ENCODE results near the gene AHDC1. TPM values are rescaled to one million over a fixed set of nuclear protein-coding genes. Genes with fewer than 3 reads are reported as not detected.

Gene AHDC1
- total RNA-seq, 1 experiment from 2014 or later: 33.7 TPM

- H3K27ac ChIP-seq (ENCODE audit: low read depth, low read length): no peak overlapping the region
- no peak overlapping the region for H3K4me3 ChIP-seq (replicated peaks in 1 of 2; ENCODE audit: low read depth in 1 of 2, low read length in 2 of 2)
- intact Hi-C loops (cut with micrococcal nuclease): no loop called here
- H2AFZ ChIP-seq (ENCODE audit: low read depth, low read length, poor library complexity, severe bottlenecking): peak overlapping the region; percentile 69
- DNase-seq (ENCODE audit: low read depth, low spot score) (no peak), ATAC-seq (no peak)
- H3K4me2 ChIP-seq (ENCODE audit: low read length): no peak overlapping the region
- no peaks in the 10 kb centered on the region for H3K79me2 ChIP-seq (ENCODE audit: insufficient read depth, low read length)
- CTCF ChIA-PET: no interaction called here
- POLR2A ChIA-PET: no interaction called here
- no peaks in the 10 kb centered on the region for H3K36me3 ChIP-seq (ENCODE audit: control insufficient read depth in 1 of 2, insufficient read depth in 2 of 2, low read length in 2 of 2)
- no peaks in the 10 kb centered on the region for H3K9me3 ChIP-seq (ENCODE audit: control insufficient read depth in 1 of 2, insufficient read depth in 1 of 2, low read depth in 1 of 2, low read length in 2 of 2)
- no peaks in the 10 kb centered on the region for H3K9me2 ChIP-seq (ENCODE audit: insufficient read depth)
- H3K4me1 ChIP-seq (ENCODE audit: control insufficient read depth in 1 of 2, insufficient read depth in 2 of 2, low read length in 2 of 2): peaks cover 19 to 55% of the 10 kb centered on the region in 2 experiments
- TF ChIP-seq SRF (IDR thresholded peaks at IDR 0.05; ENCODE audit: low read depth) (no peak), SP1 (IDR thresholded peaks at IDR 0.05; ENCODE audit: low read depth) (0 out of 2 replicates have a peak, but pooled peaks have one; percentile 12)
- BruUV-seq (replicated peaks): no TSS peak
- H3K27me3 ChIP-seq (ENCODE audit: insufficient read depth, low read length): no peaks in the 10 kb centered on the region
- no peak overlapping the region for H3K9ac ChIP-seq (ENCODE audit: low read length)
- RAD21 ChIA-PET (ENCODE audit: low non-redundant PET in 1 of 2, low total read pairs in 2 of 2, uncharacterized antibody in 2 of 2, unreplicated experiment in 2 of 2): no interaction called here
- no peaks in the 10 kb centered on the region for H4K20me1 ChIP-seq (ENCODE audit: insufficient read depth)
Measured at GRCh38 chr1:27652111-27652864, 48.3 kb upstream of the AHDC1 start.

GRCh38 chr1:27650539-27651175, 46.7 kb upstream of the AHDC1 start:
- H3K79me2 ChIP-seq (ENCODE audit: insufficient read depth, low read length): no peaks in the 10 kb centered on the region
- intact Hi-C loops (cut with micrococcal nuclease): no loop called here
- peak overlapping the region; percentile 90 for H2AFZ ChIP-seq (ENCODE audit: low read depth, low read length, poor library complexity, severe bottlenecking)
- ChIA-PET CTCF (interaction anchor here (1.0 kb wide), 1 partner anchor 29 kb away, joined by 6 read pairs; no protein-coding TSS in a partner anchor), RAD21 (ENCODE audit: low non-redundant PET in 1 of 2, low total read pairs in 2 of 2, uncharacterized antibody in 2 of 2, unreplicated experiment in 2 of 2) (no interaction called here), POLR2A (no interaction called here)
- peak overlapping the region; percentile 61 for H3K27ac ChIP-seq (ENCODE audit: low read depth, low read length)
- ATAC-seq: peak; percentile 93
- H3K27me3 ChIP-seq (ENCODE audit: insufficient read depth, low read length): no peaks in the 10 kb centered on the region
- peak overlapping the region; percentile 47 for H3K9ac ChIP-seq (ENCODE audit: low read length)
- no TSS peak for BruUV-seq (replicated peaks)
- no peaks in the 10 kb centered on the region for H3K36me3 ChIP-seq (ENCODE audit: control insufficient read depth in 1 of 2, insufficient read depth in 2 of 2, low read length in 2 of 2)
- H3K4me3 ChIP-seq (replicated peaks in 1 of 2; ENCODE audit: low read depth in 1 of 2, low read length in 2 of 2): peak overlapping the region in 1 of 2 experiments; percentile 19; a peak in 1 of 4 replicates
- peaks cover 16 to 43% of the 10 kb centered on the region in 2 experiments for H3K4me1 ChIP-seq (ENCODE audit: control insufficient read depth in 1 of 2, insufficient read depth in 2 of 2, low read length in 2 of 2)
- no peaks in the 10 kb centered on the region for H3K9me3 ChIP-seq (ENCODE audit: control insufficient read depth in 1 of 2, insufficient read depth in 1 of 2, low read depth in 1 of 2, low read length in 2 of 2)
- H3K4me2 ChIP-seq (ENCODE audit: low read length): peak overlapping the region; percentile 64
- peak; percentile 68 for DNase-seq (ENCODE audit: low read depth, low spot score)
- no peaks in the 10 kb centered on the region for H3K9me2 ChIP-seq (ENCODE audit: insufficient read depth)
- H4K20me1 ChIP-seq (ENCODE audit: insufficient read depth): no peaks in the 10 kb centered on the region
- TF ChIP-seq, protein P1, sequence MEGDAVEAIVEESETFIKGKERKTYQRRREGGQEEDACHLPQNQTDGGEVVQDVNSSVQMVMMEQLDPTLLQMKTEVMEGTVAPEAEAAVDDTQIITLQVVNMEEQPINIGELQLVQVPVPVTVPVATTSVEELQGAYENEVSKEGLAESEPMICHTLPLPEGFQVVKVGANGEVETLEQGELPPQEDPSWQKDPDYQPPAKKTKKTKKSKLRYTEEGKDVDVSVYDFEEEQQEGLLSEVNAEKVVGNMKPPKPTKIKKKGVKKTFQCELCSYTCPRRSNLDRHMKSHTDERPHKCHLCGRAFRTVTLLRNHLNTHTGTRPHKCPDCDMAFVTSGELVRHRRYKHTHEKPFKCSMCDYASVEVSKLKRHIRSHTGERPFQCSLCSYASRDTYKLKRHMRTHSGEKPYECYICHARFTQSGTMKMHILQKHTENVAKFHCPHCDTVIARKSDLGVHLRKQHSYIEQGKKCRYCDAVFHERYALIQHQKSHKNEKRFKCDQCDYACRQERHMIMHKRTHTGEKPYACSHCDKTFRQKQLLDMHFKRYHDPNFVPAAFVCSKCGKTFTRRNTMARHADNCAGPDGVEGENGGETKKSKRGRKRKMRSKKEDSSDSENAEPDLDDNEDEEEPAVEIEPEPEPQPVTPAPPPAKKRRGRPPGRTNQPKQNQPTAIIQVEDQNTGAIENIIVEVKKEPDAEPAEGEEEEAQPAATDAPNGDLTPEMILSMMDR (IDR thresholded peaks at IDR 0.05 in 2 of 3, conservative IDR thresholded peaks at IDR 0.05 in 1 of 3; ENCODE audit: borderline replicate concordance in 1 of 3, insufficient read depth in 1 of 3, low read depth in 2 of 3, low read length in 2 of 3): no peak
- peak; percentile 68 for TF ChIP-seq FOSL1 (IDR thresholded peaks at IDR 0.05; ENCODE audit: low read depth)
- no peak for TF ChIP-seq REST (IDR thresholded peaks at IDR 0.05; ENCODE audit: low read depth)
- TF ChIP-seq EZH2 (IDR thresholded peaks at IDR 0.05): no peak
- TF ChIP-seq JUND (IDR thresholded peaks at IDR 0.05): no peak; the same call in none of the 2 replicates
- no peak for TF ChIP-seq YY1 (IDR thresholded peaks at IDR 0.05; ENCODE audit: extremely low read depth, insufficient replicate concordance, low read depth, low read length)
- no peak for TF ChIP-seq EGR1 (IDR thresholded peaks at IDR 0.05; ENCODE audit: low read depth)
- TF ChIP-seq ELF1 (IDR thresholded peaks at IDR 0.05; ENCODE audit: borderline replicate concordance, low read depth): no peak
- no peak for TF ChIP-seq CEBPB (IDR thresholded peaks at IDR 0.05; ENCODE audit: low read depth)
- no peak for TF ChIP-seq RAD21 (IDR thresholded peaks at IDR 0.05; ENCODE audit: low read depth)
- no peak for TF ChIP-seq POLR2A (IDR thresholded peaks at IDR 0.05; ENCODE audit: borderline replicate concordance, extremely low read depth, insufficient read depth, insufficient read length)
- TF ChIP-seq, protein P2, sequence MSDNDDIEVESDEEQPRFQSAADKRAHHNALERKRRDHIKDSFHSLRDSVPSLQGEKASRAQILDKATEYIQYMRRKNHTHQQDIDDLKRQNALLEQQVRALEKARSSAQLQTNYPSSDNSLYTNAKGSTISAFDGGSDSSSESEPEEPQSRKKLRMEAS (IDR thresholded peaks at IDR 0.05): peak; percentile 93
- peak; percentile 69 for TF ChIP-seq SP1 (IDR thresholded peaks at IDR 0.05; ENCODE audit: low read depth)

All from HCT116 (cell line).